ENCODE measurements around the gene JAK2.

DNA sequence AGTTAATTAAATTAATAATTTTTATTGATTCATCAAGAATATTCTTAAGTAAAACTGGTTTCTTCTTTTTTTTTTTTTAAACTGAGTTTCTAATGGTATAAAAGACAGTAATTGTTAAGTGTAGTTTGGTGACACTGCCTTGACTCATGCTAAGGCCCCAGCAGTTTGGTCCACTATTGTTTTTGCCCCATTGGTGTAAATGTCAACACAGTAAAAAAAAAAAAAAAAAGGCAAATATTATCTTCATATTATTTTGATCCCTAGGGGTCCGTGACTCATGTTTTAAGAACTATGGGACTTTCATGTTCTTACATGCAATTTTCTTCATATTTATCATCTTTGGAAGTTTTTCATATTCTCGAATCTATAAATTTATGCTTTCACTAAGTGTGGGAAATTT, 29.2 kb upstream of the JAK2 start:
- TF ChIP-seq ZNF274 (IDR thresholded peaks at IDR 0.05; ENCODE audit: low read depth, low read length) (no peak), SUZ12 (IDR thresholded peaks at IDR 0.05; ENCODE audit: extremely low read depth, insufficient read depth, insufficient read length) (no peak), YY1 (IDR thresholded peaks at IDR 0.05; ENCODE audit: insufficient read depth, insufficient read length) (no peak)
